T-helper 1 cell (primary cell): ENCODE measurements around the gene LSM14A.

ENCODE experiments used
- DNase-seq, 5 donors: peaks; one replicate each; pipeline ENCODE4 v3.0.0-alpha.2; 2012 to 2020

The LSM14A gene

GRCh38 chr19:34259367-34260095 lies 87.2 kb downstream of the LSM14A start:
- no peak for DNase-seq

GRCh38 chr19:34260771-34261173 lies 88.5 kb downstream of the LSM14A start:
- no peak for DNase-seq

- DNase-seq, result no peak
These were observed 89.2 kb downstream of the LSM14A start for GRCh38 chr19:34261334-34262109.

- DNase-seq, result no peak
These were observed 91.5 kb downstream of the LSM14A start for GRCh38 chr19:34263745-34264237.

- no peak for DNase-seq
These were observed 92.9 kb downstream of the LSM14A start for GRCh38 chr19:34265221-34265650.

GRCh38 chr19:34269081-34269480 lies 96.8 kb downstream of the LSM14A start:
- DNase-seq, result no peak

GRCh38 chr19:34269489-34269888 lies 97.2 kb downstream of the LSM14A start:
- DNase-seq, result no peak

GRCh38 chr19:34269968-34270621 lies 97.8 kb downstream of the LSM14A start:
- DNase-seq, result peak; percentile 42 to 92 (median 67)

GRCh38 chr19:34273121-34273520 lies 100.8 kb downstream of the LSM14A start:
- DNase-seq, result no peak

GRCh38 chr19:34274284-34274826 lies 102.1 kb downstream of the LSM14A start:
- DNase-seq, result no peak

- DNase-seq, result no peak
These were observed 102.7 kb downstream of the LSM14A start for GRCh38 chr19:34274827-34275625.

- DNase-seq, result no peak
These were observed 103.4 kb downstream of the LSM14A start for GRCh38 chr19:34275705-34276104.

GRCh38 chr19:34276614-34277013 lies 104.3 kb downstream of the LSM14A start:
- no peak for DNase-seq

GRCh38 chr19:34277244-34277643 lies 104.9 kb downstream of the LSM14A start:
- DNase-seq, result no peak

- no peak for DNase-seq
These were observed 106.5 kb downstream of the LSM14A start for GRCh38 chr19:34278783-34279182.
